Lower lobe of right lung (tissue), 2 donors: Measurements from ENCODE around the gene AK4. TPM values are rescaled to one million over a fixed set of nuclear protein-coding genes. Genes with fewer than 3 reads are reported as not detected.

Experiments
- ATAC-seq, 2 donors: fragments of 200-7000 bp; cut with Tn5 transposase; one replicate each; pipeline ENCODE4 v1.9.1; 2020 to 2022; ENCODE audit warnings: mild to moderate bottlenecking in 2 of 2, moderate library complexity in 2 of 2
- DNase-seq: peaks from one replicate; pipeline ENCODE4 v3.0.0-alpha.2; 2020
- H3K27ac ChIP-seq: fragments of 200-600 bp; one replicate; pipeline ENCODE4 v1.8.0; 2022
- H3K27me3 ChIP-seq: fragments of 200-600 bp; one replicate; pipeline ENCODE4 v1.8.0; 2022; ENCODE audit warnings: low read depth
- H3K36me3 ChIP-seq: fragments of 200-600 bp; one replicate; pipeline ENCODE4 v1.8.0; 2022; ENCODE audit warnings: mild to moderate bottlenecking
- H3K4me1 ChIP-seq: fragments of 200-600 bp; one replicate; pipeline ENCODE4 v1.8.0; 2022
- H3K4me3 ChIP-seq: fragments of 200-600 bp; one replicate; pipeline ENCODE4 v1.8.0; 2022; ENCODE audit warnings: mild to moderate bottlenecking
- H3K9me3 ChIP-seq: fragments of 200-600 bp; one replicate; pipeline ENCODE4 v1.8.0; 2022
- CTCF ChIP-seq: fragments of 200-600 bp; IDR thresholded peaks from one replicate; pipeline ENCODE4 v1.8.0; 2022; ENCODE audit warnings: antibody characterized with exemption, mild to moderate bottlenecking
- intact Hi-C: fragments of 100-400 bp; cut with DNase I; formaldehyde crosslinking; loops from one replicate; pipeline ENCODE4 v1.11.0; 2022
- total RNA-seq: library from RNA; stranded (reverse); fragmentation: NEBNext Ultra II Directional; extraction: Animal tissue kit (Norgen Biotek cat#: 25700); gene quantifications from one replicate; pipeline ENCODE4 v1.2.1, GENCODE V29; 2021
- donor health status: DM: no; HTN: yes; CAD: no; lungs with severe emphysema.

AK4 gene
- total RNA-seq, 1 donor from 2014 or later = 7.0 TPM

DNA sequence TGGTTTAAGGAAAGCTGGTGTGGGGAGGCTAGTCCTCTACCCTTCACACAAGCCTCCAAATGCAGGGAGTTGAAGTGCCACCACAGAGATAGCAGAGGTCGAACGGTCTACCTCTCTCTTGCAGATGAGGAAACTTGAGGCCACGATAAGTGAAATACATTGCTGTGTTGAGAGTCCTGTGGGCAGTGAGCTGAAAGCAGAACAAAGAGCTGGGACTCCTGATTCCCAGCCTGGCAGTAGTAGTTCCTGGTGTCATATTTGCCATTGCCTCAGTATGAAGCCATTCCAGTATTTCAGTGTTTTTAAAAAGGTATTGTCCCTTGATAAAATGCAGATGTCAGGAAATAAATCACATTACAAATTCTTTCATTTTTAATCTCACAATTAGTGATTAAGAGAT, 28.6 kb downstream of the AK4 start:
- no peak for DNase-seq
- Histone ChIP-seq H3K4me1 (peaks cover 20% of the 10 kb centered on the region), H3K27ac (no peak overlapping the region), H3K4me3 (no peak overlapping the region), H3K9me3 (no peaks in the 10 kb centered on the region), H3K27me3 (no peaks in the 10 kb centered on the region), H3K36me3 (no peaks in the 10 kb centered on the region)
- intact Hi-C loops = no loop called here
- no peak for ATAC-seq
- no peak for TF ChIP-seq CTCF

DNA sequence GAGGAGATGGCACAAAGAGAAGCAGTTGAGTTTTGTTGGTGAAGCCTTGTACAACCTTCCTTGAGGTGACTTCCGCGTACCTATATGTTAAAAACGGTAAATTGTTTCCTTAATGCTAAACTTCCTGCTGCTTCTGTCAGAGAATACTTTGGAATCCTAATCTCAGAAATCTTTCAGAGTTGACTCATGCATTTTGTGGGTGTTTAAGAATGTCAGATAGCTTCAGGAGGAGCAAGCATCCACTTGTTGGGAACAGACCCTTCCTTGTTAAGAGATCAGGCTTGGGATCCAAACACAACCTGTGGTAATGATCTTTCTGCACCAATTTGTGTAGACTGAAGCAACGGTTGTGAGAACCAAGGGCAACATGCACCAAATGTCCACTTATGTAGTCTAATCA, 29.5 kb downstream of the AK4 start:
- no peak overlapping the region for H3K4me3 ChIP-seq
- no peaks in the 10 kb centered on the region for H3K9me3 ChIP-seq
- TF ChIP-seq CTCF = no peak
- DNase-seq (no peak), ATAC-seq (no peak)
- H3K27ac ChIP-seq = no peak overlapping the region
- no peaks in the 10 kb centered on the region for H3K27me3 ChIP-seq
- intact Hi-C loops = no loop called here
- no peaks in the 10 kb centered on the region for H3K36me3 ChIP-seq
- H3K4me1 ChIP-seq = peaks cover 20% of the 10 kb centered on the region

GRCh38 chr1:65178235-65178634, 30.2 kb downstream of the AK4 start:
- no peak for TF ChIP-seq CTCF
- Histone ChIP-seq H3K27me3 (no peaks in the 10 kb centered on the region), H3K9me3 (no peaks in the 10 kb centered on the region), H3K4me1 (peaks cover 19% of the 10 kb centered on the region), H3K36me3 (no peaks in the 10 kb centered on the region), H3K27ac (no peak overlapping the region), H3K4me3 (no peak overlapping the region)
- no peak for ATAC-seq
- no peak for DNase-seq
- intact Hi-C loops = no loop called here

DNA sequence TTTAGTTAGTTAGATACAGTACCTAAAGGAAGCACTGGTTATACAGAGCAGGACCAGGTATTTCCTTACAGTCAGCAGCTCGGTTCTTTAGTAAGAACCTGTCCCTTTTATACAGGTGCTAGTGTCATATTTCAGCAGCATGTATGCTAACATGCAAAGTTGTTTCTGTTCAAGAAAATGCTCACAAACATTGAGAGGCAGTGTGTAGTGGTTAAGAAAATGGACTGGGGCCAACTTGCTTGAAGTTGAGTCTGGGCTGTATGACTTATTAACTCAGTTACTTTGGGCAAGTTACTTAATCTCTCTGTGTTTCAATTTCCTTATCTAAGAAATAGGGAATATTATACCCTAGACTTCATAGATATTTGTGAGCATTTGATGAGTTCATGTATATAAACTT, 31.1 kb downstream of the AK4 start:
- H3K4me3 ChIP-seq = no peak overlapping the region
- H3K9me3 ChIP-seq = no peaks in the 10 kb centered on the region
- intact Hi-C loops = no loop called here
- H3K27ac ChIP-seq = no peak overlapping the region
- H3K4me1 ChIP-seq = peaks cover 10% of the 10 kb centered on the region
- ATAC-seq = no peak
- H3K27me3 ChIP-seq = no peaks in the 10 kb centered on the region
- DNase-seq = no peak
- H3K36me3 ChIP-seq = no peaks in the 10 kb centered on the region
- TF ChIP-seq CTCF = no peak

GRCh38 chr1:65180977-65181376, 33.0 kb downstream of the AK4 start:
- Histone ChIP-seq H3K4me3 (no peak overlapping the region), H3K27ac (no peak overlapping the region), H3K4me1 (peaks cover 6% of the 10 kb centered on the region), H3K9me3 (no peaks in the 10 kb centered on the region), H3K36me3 (no peaks in the 10 kb centered on the region), H3K27me3 (no peaks in the 10 kb centered on the region)
- ATAC-seq (no peak), DNase-seq (no peak)
- no peak for TF ChIP-seq CTCF
- intact Hi-C loops = no loop called here
